Measurements from ENCODE around the gene SPINK1.
A peak's percentile ranks its signal among the peaks of the same experiment; 100 is the strongest.
"Not testable (repeated sequence)": the region's sequence is repeated elsewhere in the genome, so short reads cannot be mapped to it uniquely, and the experiment has no call there.

Gene SPINK1

GRCh38 chr5:147854331-147854730 lies 22.9 kb upstream of the SPINK1 start:
- DNase-seq = no peak

GRCh38 chr5:147853372-147853987 lies 22.0 kb upstream of the SPINK1 start:
- no peak for DNase-seq

- no peak for DNase-seq
Observed at GRCh38 chr5:147852365-147852764, 20.9 kb upstream of the SPINK1 start.

GRCh38 chr5:147851578-147851977 lies 20.1 kb upstream of the SPINK1 start:
- DNase-seq = no peak

GRCh38 chr5:147849226-147849625 lies 17.8 kb upstream of the SPINK1 start:
- no peak for DNase-seq

GRCh38 chr5:147845618-147846017 lies 14.1 kb upstream of the SPINK1 start:
- DNase-seq = no peak

- DNase-seq = no peak
Observed at GRCh38 chr5:147844846-147845245, 13.4 kb upstream of the SPINK1 start.

GRCh38 chr5:147842869-147843268 lies 11.4 kb upstream of the SPINK1 start:
- DNase-seq = no peak

- DNase-seq = no peak
Observed at GRCh38 chr5:147836439-147836838, 5.0 kb upstream of the SPINK1 start.

GRCh38 chr5:147835386-147835798 lies 3.9 kb upstream of the SPINK1 start:
- DNase-seq = peak; percentile 86

GRCh38 chr5:147832541-147832940 lies 1.1 kb upstream of the SPINK1 start:
- no peak for DNase-seq

- no peak for DNase-seq
Observed at GRCh38 chr5:147830035-147830434, 1.4 kb downstream of the SPINK1 start.

GRCh38 chr5:147827017-147827416 lies 4.5 kb downstream of the SPINK1 start:
- not testable (repeated sequence) for DNase-seq

GRCh38 chr5:147826361-147826760 lies 5.1 kb downstream of the SPINK1 start:
- no peak for DNase-seq

- DNase-seq = peak; percentile 77
Observed at GRCh38 chr5:147822686-147823491, 8.6 kb downstream of the SPINK1 start.

GRCh38 chr5:147822222-147822621 lies 9.2 kb downstream of the SPINK1 start:
- DNase-seq = not testable (repeated sequence)

GRCh38 chr5:147821766-147822165 lies 9.7 kb downstream of the SPINK1 start:
- no peak for DNase-seq

GRCh38 chr5:147819261-147819770 lies 12.2 kb downstream of the SPINK1 start:
- DNase-seq = no peak

- no peak for DNase-seq
Observed at GRCh38 chr5:147818290-147818689, 13.2 kb downstream of the SPINK1 start.

GRCh38 chr5:147813696-147814095 lies 17.8 kb downstream of the SPINK1 start:
- no peak for DNase-seq

GRCh38 chr5:147809830-147810666 lies 21.4 kb downstream of the SPINK1 start:
- DNase-seq = peak; percentile 5

- DNase-seq = no peak
Observed at GRCh38 chr5:147805030-147805454, 26.4 kb downstream of the SPINK1 start.

- peak; percentile 21 for DNase-seq
Observed at GRCh38 chr5:147804334-147804733, 27.1 kb downstream of the SPINK1 start.

All from NCI-H510A treated with DMSO at 0.1 percent for 48 hours (cell line).